ENCODE data around the gene SGMS2. TPM values are rescaled to one million over a fixed set of nuclear protein-coding genes. Genes with fewer than 3 reads are reported as not detected.

Gene SGMS2
- total RNA-seq, 4 donors from 2014 or later: 10.2 to 79.1 (median 23.8) TPM

- Histone ChIP-seq H3K4me1 (no peaks in the 10 kb centered on the region), H3K27me3 (no peaks in the 10 kb centered on the region), H3K27ac (no peak overlapping the region), H3K36me3 (no peaks in the 10 kb centered on the region), H3K9me3 (no peaks in the 10 kb centered on the region), H3K4me3 (no peak overlapping the region)
- DNase-seq (no peak), ATAC-seq (no peak)
- intact Hi-C loops (cut with DNase I; ENCODE audit: low total_unique reads) (no loop called here), in situ Hi-C loops (cut with MboI; ENCODE audit: low sequenced_read_pairs in 4 of 4) (no loop called here)
- TF ChIP-seq POLR2A (IDR thresholded peaks at IDR 0.05): no peak
- TF ChIP-seq CTCF (IDR thresholded peaks at IDR 0.05 in 4 of 5, conservative IDR thresholded peaks at IDR 0.05 in 1 of 5): no peak
Measured at GRCh38 chr4:107809210-107809609, 15.5 kb upstream of the SGMS2 start.

DNA sequence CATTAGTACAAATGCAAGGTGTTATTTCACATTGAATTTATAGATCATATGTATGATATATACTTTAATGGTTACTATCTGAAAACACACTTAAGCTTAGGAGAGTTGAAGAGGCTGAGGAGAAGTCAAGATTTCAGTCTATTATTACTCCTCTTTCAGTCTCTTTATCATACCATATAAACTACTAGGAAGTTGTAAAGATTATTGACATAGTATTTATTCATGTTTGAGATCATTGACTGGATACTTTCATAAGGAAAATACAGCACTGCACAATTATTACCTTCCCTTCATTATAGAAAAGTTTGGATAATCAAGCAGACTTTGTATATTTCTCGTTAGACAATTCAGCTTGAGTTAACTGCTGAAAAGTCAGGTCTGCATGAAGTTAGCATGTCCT is 10.0 kb upstream of the SGMS2 start:
- Histone ChIP-seq H3K9me3 (no peaks in the 10 kb centered on the region), H3K4me1 (no peaks in the 10 kb centered on the region), H3K4me3 (no peak overlapping the region), H3K27ac (no peak overlapping the region), H3K36me3 (no peaks in the 10 kb centered on the region), H3K27me3 (no peaks in the 10 kb centered on the region)
- in situ Hi-C loops (cut with MboI; ENCODE audit: low sequenced_read_pairs in 4 of 4): no loop called here
- ATAC-seq: no peak
- no peak for TF ChIP-seq POLR2A (IDR thresholded peaks at IDR 0.05)
- no peak for TF ChIP-seq CTCF (IDR thresholded peaks at IDR 0.05 in 4 of 5, conservative IDR thresholded peaks at IDR 0.05 in 1 of 5)
- no peak for DNase-seq
- intact Hi-C loops (cut with DNase I; ENCODE audit: low total_unique reads): no loop called here

- in situ Hi-C loops (cut with MboI; ENCODE audit: low sequenced_read_pairs in 4 of 4): no loop called here
- DNase-seq (no peak), ATAC-seq (no peak)
- no peak overlapping the region for H3K27ac ChIP-seq
- no peaks in the 10 kb centered on the region for H3K27me3 ChIP-seq
- no peaks in the 10 kb centered on the region for H3K4me1 ChIP-seq
- intact Hi-C loops (cut with DNase I; ENCODE audit: low total_unique reads): no loop called here
- H3K9me3 ChIP-seq: no peaks in the 10 kb centered on the region
- H3K36me3 ChIP-seq: no peaks in the 10 kb centered on the region
- TF ChIP-seq POLR2A (IDR thresholded peaks at IDR 0.05) (no peak), CTCF (IDR thresholded peaks at IDR 0.05 in 4 of 5, conservative IDR thresholded peaks at IDR 0.05 in 1 of 5) (no peak)
- H3K4me3 ChIP-seq: no peak overlapping the region
Measured at GRCh38 chr4:107815158-107815557, 9.6 kb upstream of the SGMS2 start.

GRCh38 chr4:107818301-107818910 is 6.3 kb upstream of the SGMS2 start:
- Histone ChIP-seq H3K36me3 (no peaks in the 10 kb centered on the region), H3K4me3 (no peak overlapping the region), H3K27ac (no peak overlapping the region), H3K4me1 (peaks cover 0 to 2% of the 10 kb centered on the region in 2 donors), H3K9me3 (no peaks in the 10 kb centered on the region), H3K27me3 (no peaks in the 10 kb centered on the region)
- in situ Hi-C loops (cut with MboI; ENCODE audit: low sequenced_read_pairs in 4 of 4): no loop called here
- intact Hi-C loops (cut with DNase I; ENCODE audit: low total_unique reads): no loop called here
- ATAC-seq: no peak
- TF ChIP-seq POLR2A (IDR thresholded peaks at IDR 0.05) (no peak), CTCF (IDR thresholded peaks at IDR 0.05 in 4 of 5, conservative IDR thresholded peaks at IDR 0.05 in 1 of 5) (no peak)
- no peak for DNase-seq

Data from gastrocnemius medialis (tissue), 4 donors.